Fibroblast of the aortic adventitia (primary cell): ENCODE results near the gene RAB41. TPM values are rescaled to one million over a fixed set of nuclear protein-coding genes. Genes with fewer than 3 reads are reported as not detected.
"Not testable (repeated sequence)": the region's sequence is repeated elsewhere in the genome, so short reads cannot be mapped to it uniquely, and the experiment has no call there.

Source experiments
- DNase-seq: peaks from one replicate; pipeline ENCODE4 v3.0.0-alpha.2; 2010; ENCODE audit warnings: low read depth
- H3K4me3 ChIP-seq: 2 replicates; pipeline ENCODE4 v1.5.1; 2011; ENCODE audit warnings: low read depth, mild to moderate bottlenecking, control low read depth, low read length, moderate library complexity
- CTCF ChIP-seq: IDR thresholded peaks from 2 replicates; pipeline ENCODE4 v1.5.1; 2011; ENCODE audit warnings: mild to moderate bottlenecking, low read length, control low read depth, inconsistent platforms; ENCODE audit not compliant: insufficient read depth
- total RNA-seq: library from RNA; depleted of rRNA; stranded (reverse); fragments of >200 nt; gene quantifications from 2 replicates; pipeline ENCODE4 v1.2.3, GENCODE V29; 2012; ENCODE audit warnings: low replicate concordance

RAB41 gene
- total RNA-seq, result not detected in 2 replicates

- DNase-seq, result no peak
- TF ChIP-seq CTCF, result no peak
- no peak within 1 kb of the TSS for H3K4me3 ChIP-seq
Observed at GRCh38 chrX:70281951-70282350, at the start of gene RAB41. RAB41 (plus strand) TSS chrX:70282172; CDS start chrX:70282218, 46 bp downstream.

GRCh38 chrX:70234355-70234754, 47.6 kb upstream of the RAB41 start, which contains the start of gene AWAT1:
AWAT1 (plus strand) TSS chrX:70234655; CDS start chrX:70234696, 41 bp downstream.
- no peak for TF ChIP-seq CTCF
- H3K4me3 ChIP-seq, result no peak within 1 kb of the TSS
- DNase-seq, result no peak

GRCh38 chrX:70240751-70241150, 41.2 kb upstream of the RAB41 start:
- no peak overlapping the region for H3K4me3 ChIP-seq
- no peak for TF ChIP-seq CTCF
- no peak for DNase-seq

GRCh38 chrX:70241501-70241900, 40.5 kb upstream of the RAB41 start:
- no peak for DNase-seq
- H3K4me3 ChIP-seq, result no peak overlapping the region
- no peak for TF ChIP-seq CTCF

GRCh38 chrX:70243601-70244000, 38.4 kb upstream of the RAB41 start:
- DNase-seq, result peak; percentile 22
- not testable (repeated sequence) for H3K4me3 ChIP-seq

- DNase-seq, result peak; percentile 46
- no peak for TF ChIP-seq CTCF
Observed at GRCh38 chrX:70244881-70245280, 37.1 kb upstream of the RAB41 start.

GRCh38 chrX:70247252-70247651, 34.7 kb upstream of the RAB41 start:
- no peak for TF ChIP-seq CTCF

More at GRCh38 chrX:70244881-70245280, 37.1 kb upstream of the RAB41 start:
- no peak overlapping the region for H3K4me3 ChIP-seq

GRCh38 chrX:70252491-70252890, 29.5 kb upstream of the RAB41 start:
- no peak overlapping the region for H3K4me3 ChIP-seq
- no peak for DNase-seq
- no peak for TF ChIP-seq CTCF

More at GRCh38 chrX:70247252-70247651, 34.7 kb upstream of the RAB41 start:
- no peak for DNase-seq
- H3K4me3 ChIP-seq, result no peak overlapping the region
